Hepatocyte (in vitro differentiated cells): ENCODE measurements around the gene H2AZ1. TPM values are rescaled to one million over a fixed set of nuclear protein-coding genes. Genes with fewer than 3 reads are reported as not detected.
A peak's percentile ranks its signal among the peaks of the same experiment; 100 is the strongest.

Experiments
- DNase-seq: peaks from one replicate; pipeline ENCODE4 v3.0.0-alpha.2; 2016; ENCODE audit warnings: low spot score
- H2AFZ ChIP-seq: fragments of 200-600 bp; sonication (generic); 2 replicates; pipeline ENCODE4 v1.6.0; 2016; ENCODE audit warnings: antibody characterized with exemption, mild to moderate bottlenecking
- H3K27ac ChIP-seq: fragments of 200-600 bp; sonication (generic); 2 replicates; pipeline ENCODE4 v1.5.1; 2016; ENCODE audit warnings: mild to moderate bottlenecking
- H3K27me3 ChIP-seq: fragments of 200-600 bp; sonication (generic); 2 replicates; pipeline ENCODE4 v1.6.1; 2016
- H3K36me3 ChIP-seq: fragments of 200-600 bp; sonication (generic); replicated peaks from 2 replicates; pipeline ENCODE4 v1.5.1; 2016; ENCODE audit warnings: low read depth; ENCODE audit not compliant: insufficient read depth
- H3K4me1 ChIP-seq: fragments of 200-600 bp; sonication (generic); 2 replicates; pipeline ENCODE4 v1.5.1; 2016; ENCODE audit warnings: mild to moderate bottlenecking, moderate library complexity; ENCODE audit not compliant: insufficient read depth
- H3K4me2 ChIP-seq: fragments of 200-600 bp; sonication (generic); 2 replicates; pipeline ENCODE4 v1.6.0; 2016
- H3K4me3 ChIP-seq: fragments of 200-600 bp; sonication (generic); 2 replicates; pipeline ENCODE4 v1.5.1; 2016; ENCODE audit warnings: mild to moderate bottlenecking
- H3K79me2 ChIP-seq: fragments of 200-600 bp; sonication (generic); 2 replicates; pipeline ENCODE4 v1.6.0; 2017; ENCODE audit warnings: mild to moderate bottlenecking
- H3K9me2 ChIP-seq: fragments of 200-600 bp; sonication (generic); replicated peaks from 2 replicates; pipeline ENCODE4 v1.6.0; 2017; ENCODE audit warnings: mild to moderate bottlenecking; ENCODE audit not compliant: insufficient read depth
- H3K9me3 ChIP-seq: fragments of 200-600 bp; sonication (generic); 2 replicates; pipeline ENCODE4 v1.5.1; 2016; ENCODE audit warnings: low read depth, mild to moderate bottlenecking
- H4K20me1 ChIP-seq: fragments of 200-600 bp; sonication (generic); 2 replicates; pipeline ENCODE4 v1.6.0; 2016; ENCODE audit warnings: mild to moderate bottlenecking; ENCODE audit not compliant: insufficient read depth, poor library complexity, severe bottlenecking
- CTCF ChIP-seq: fragments of 200-600 bp; sonication (generic); IDR thresholded peaks from 2 replicates; pipeline ENCODE4 v1.5.1; 2016; ENCODE audit warnings: antibody characterized with exemption, mild to moderate bottlenecking; ENCODE audit not compliant: poor library complexity
- EZH2 ChIP-seq: fragments of 200-600 bp; sonication (generic); IDR thresholded peaks from 2 replicates; pipeline ENCODE4 v1.6.1; 2016; ENCODE audit warnings: antibody characterized with exemption, mild to moderate bottlenecking, borderline replicate concordance
- EZH2phosphoT487 ChIP-seq: fragments of 200-600 bp; sonication (generic); IDR thresholded peaks from one replicate; pipeline ENCODE4 v1.6.1; 2018; ENCODE audit warnings: antibody characterized with exemption, mild to moderate bottlenecking, low read depth, moderate library complexity; ENCODE audit not compliant: unreplicated experiment, severe bottlenecking
- WGBS: methylation state at CpG from one replicate; pipeline ENCODE4 v1.1.6; 2016; ENCODE audit warnings: low lambda C conversion rate; ENCODE audit errors: missing lambda C conversion rate; 5-methylcytosine and 5-hydroxymethylcytosine counted together
- polyA plus RNA-seq: library from polyadenylated mRNA; unstranded; fragments of >200 nt; fragmentation: Nextera tagmentation; extraction: Ambion mirVana; gene quantifications from 2 replicates; pipeline ENCODE4 v1.2.1, GENCODE V29; 2016
- total RNA-seq: library from RNA; depleted of rRNA; stranded (reverse); fragments of >200 nt; gene quantifications from 2 replicates; pipeline ENCODE4 v1.2.3, GENCODE V29; 2014

H2AZ1 gene
- total and polyA plus RNA-seq, 2 experiments from 2014 or later, result 339 to 363 TPM

- Histone ChIP-seq H4K20me1 (peaks cover 7% of the 10 kb centered on the region), H3K79me2 (peaks cover 75% of the 10 kb centered on the region), H3K4me2 (peak overlapping the region; percentile 93), H3K9me2 (no peaks in the 10 kb centered on the region), H2AFZ (peak overlapping the region; percentile 61), H3K27me3 (no peaks in the 10 kb centered on the region), H3K4me3 (peak overlapping the region; percentile 75), H3K4me1 (peaks cover 34% of the 10 kb centered on the region), H3K9me3 (no peaks in the 10 kb centered on the region), H3K36me3 (no peaks in the 10 kb centered on the region), H3K27ac (peak overlapping the region; percentile 99)
- peak; percentile 58 for DNase-seq
- no peak for TF ChIP-seq CTCF
- TF ChIP-seq EZH2, result no peak
- 4% methylated on average over 20 of the region's 25 CpGs for WGBS
Measured at GRCh38 chr4:99945718-99946355, 4.2 kb downstream of the H2AZ1 start.

GRCh38 chr4:99943904-99944437 lies 6.1 kb downstream of the H2AZ1 start:
- Histone ChIP-seq H3K4me3 (no peak overlapping the region), H3K27ac (no peak overlapping the region), H4K20me1 (peaks cover 19% of the 10 kb centered on the region), H3K36me3 (no peaks in the 10 kb centered on the region), H3K27me3 (no peaks in the 10 kb centered on the region), H3K9me2 (no peaks in the 10 kb centered on the region), H3K9me3 (no peaks in the 10 kb centered on the region), H3K4me2 (peak overlapping the region; percentile 93), H3K79me2 (peaks cover 91% of the 10 kb centered on the region), H2AFZ (no peak overlapping the region), H3K4me1 (peaks cover 34% of the 10 kb centered on the region)
- 91% methylated on average over 2 of the region's 2 CpGs for WGBS
- TF ChIP-seq CTCF, result no peak
- no peak for TF ChIP-seq EZH2
- TF ChIP-seq EZH2phosphoT487, result no peak
- DNase-seq, result no peak

- H3K4me1 ChIP-seq, result no peaks in the 10 kb centered on the region
Measured at GRCh38 chr4:99938243-99938753, 11.8 kb downstream of the H2AZ1 start.

More at GRCh38 chr4:99938243-99938753, 11.8 kb downstream of the H2AZ1 start:
- Histone ChIP-seq H2AFZ (no peak overlapping the region), H3K4me3 (no peak overlapping the region), H3K9me3 (peaks cover 13% of the 10 kb centered on the region), H3K27me3 (no peaks in the 10 kb centered on the region), H3K4me2 (no peak overlapping the region), H3K79me2 (peaks cover 98% of the 10 kb centered on the region), H3K27ac (no peak overlapping the region), H4K20me1 (peaks cover 16% of the 10 kb centered on the region), H3K9me2 (no peaks in the 10 kb centered on the region), H3K36me3 (no peaks in the 10 kb centered on the region)
- DNase-seq, result no peak
- TF ChIP-seq CTCF (no peak), EZH2phosphoT487 (no peak), EZH2 (no peak)
- WGBS, result 84% methylated on average over 3 of the region's 3 CpGs
